Ovary (tissue), 3 donors: ENCODE measurements around the gene MAP2K4.

Experiments used
- EP300 ChIP-seq: sonication (generic); formaldehyde crosslinking; IDR thresholded peaks from one replicate; pipeline ENCODE4 v1.6.1; 2017; ENCODE audit warnings: antibody characterized with exemption
- TF ChIP-seq, protein P1 (sequence below), 3 donors: fragments of 450-650 bp in 2 of 3; fragments of 200-600 bp in 1 of 3; IDR thresholded peaks; one replicate each; pipeline versions ENCODE4 v1.5.1 to v1.8.0; 2016 to 2022; ENCODE audit warnings: antibody characterized with exemption in 3 of 3, mild to moderate bottlenecking in 1 of 3
- donor health status: DM: no; HTN: no; CAD: no.

- TF ChIP-seq, protein P1, sequence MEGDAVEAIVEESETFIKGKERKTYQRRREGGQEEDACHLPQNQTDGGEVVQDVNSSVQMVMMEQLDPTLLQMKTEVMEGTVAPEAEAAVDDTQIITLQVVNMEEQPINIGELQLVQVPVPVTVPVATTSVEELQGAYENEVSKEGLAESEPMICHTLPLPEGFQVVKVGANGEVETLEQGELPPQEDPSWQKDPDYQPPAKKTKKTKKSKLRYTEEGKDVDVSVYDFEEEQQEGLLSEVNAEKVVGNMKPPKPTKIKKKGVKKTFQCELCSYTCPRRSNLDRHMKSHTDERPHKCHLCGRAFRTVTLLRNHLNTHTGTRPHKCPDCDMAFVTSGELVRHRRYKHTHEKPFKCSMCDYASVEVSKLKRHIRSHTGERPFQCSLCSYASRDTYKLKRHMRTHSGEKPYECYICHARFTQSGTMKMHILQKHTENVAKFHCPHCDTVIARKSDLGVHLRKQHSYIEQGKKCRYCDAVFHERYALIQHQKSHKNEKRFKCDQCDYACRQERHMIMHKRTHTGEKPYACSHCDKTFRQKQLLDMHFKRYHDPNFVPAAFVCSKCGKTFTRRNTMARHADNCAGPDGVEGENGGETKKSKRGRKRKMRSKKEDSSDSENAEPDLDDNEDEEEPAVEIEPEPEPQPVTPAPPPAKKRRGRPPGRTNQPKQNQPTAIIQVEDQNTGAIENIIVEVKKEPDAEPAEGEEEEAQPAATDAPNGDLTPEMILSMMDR (IDR thresholded peaks at IDR 0.05), result no peak
- no peak for TF ChIP-seq EP300
Measured at GRCh38 chr17:11996722-11997146, 23.9 kb upstream of the MAP2K4 start.
